HG02623 (cell line): ENCODE results near the gene SPATS2.

Experiments
- ATAC-seq: cut with Tn5 transposase; IDR thresholded peaks from one replicate; pipeline ENCODE4 v1.9.1; 2021; ENCODE audit warnings: moderate library complexity; ENCODE audit not compliant: unreplicated experiment

The SPATS2 gene

DNA sequence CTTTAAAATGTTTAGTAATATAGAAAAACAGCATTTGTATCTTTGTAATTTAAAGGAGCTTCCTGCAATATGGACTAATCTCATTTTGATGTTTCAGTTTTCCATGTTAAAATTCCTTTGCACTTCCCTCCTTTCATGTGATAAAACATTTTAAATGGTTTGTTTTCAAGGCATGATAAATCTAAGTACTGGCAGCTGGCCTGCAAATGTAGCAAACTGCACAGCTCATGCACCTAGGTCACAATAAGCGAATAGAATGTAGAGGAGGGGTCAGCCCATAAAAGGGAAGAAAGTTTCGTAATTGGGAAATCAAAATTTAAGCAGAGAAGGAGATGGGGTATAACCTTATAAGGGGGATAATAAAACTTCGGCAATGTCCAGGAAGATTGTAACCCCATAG is 91.6 kb downstream of the SPATS2 start:
- ATAC-seq = no peak

GRCh38 chr12:49461221-49461620 is 94.0 kb downstream of the SPATS2 start:
- no peak for ATAC-seq

DNA sequence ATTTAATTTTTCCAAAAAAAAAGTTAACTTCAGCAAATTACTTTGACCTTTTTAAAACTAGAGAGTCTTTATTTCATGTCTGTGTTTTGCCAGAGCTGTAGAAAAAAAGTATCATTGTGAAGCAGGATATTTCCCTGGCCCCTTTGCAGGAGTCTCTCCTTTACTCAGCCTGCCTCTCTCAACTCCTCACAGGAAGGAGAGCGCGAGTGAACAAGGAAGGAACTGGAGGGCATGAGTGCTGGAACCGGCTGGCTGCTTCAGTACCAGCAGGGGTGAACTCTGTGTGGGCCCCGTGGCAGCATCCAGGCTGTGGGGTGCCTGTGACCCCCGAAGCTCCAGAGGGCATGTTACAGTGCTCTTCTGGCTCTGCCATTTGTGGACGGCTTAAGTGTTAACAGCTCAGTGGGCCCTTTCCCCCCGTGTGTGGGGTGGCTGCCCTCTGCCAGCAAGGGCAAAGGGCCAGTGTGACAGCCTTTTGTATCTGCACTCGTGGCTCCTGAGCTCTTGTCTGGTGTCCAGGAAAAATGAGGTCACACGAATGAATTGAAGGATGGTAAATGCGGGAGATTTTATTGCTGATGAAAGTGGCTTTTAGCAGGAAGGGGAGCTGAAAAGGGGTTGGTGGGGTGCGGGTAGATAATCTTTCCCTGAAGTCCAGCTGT is 95.0 kb downstream of the SPATS2 start:
- no peak for ATAC-seq

GRCh38 chr12:49465132-49465531 is 97.9 kb downstream of the SPATS2 start:
- ATAC-seq = no peak

DNA sequence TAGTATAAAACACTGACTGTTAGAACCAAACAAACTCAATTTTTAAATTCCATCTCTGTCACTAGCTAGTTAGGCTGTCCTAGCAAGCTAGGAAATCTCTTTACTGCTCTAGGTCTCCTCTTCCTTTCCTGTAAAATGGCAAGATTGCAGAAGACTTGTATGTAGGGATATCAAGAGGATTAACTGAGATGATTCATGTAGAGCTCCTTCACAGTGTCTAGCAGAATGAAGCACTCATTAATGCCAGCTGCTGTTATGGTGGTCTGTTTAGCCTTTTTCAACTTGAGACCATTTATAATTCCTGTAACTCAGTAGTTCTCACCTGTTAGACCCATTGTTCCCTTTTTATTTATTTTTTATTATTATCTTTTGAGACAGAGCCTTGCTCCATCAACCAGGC is 103.7 kb downstream of the SPATS2 start:
- no peak for ATAC-seq

GRCh38 chr12:49471557-49471956 is 104.3 kb downstream of the SPATS2 start:
- ATAC-seq = no peak

DNA sequence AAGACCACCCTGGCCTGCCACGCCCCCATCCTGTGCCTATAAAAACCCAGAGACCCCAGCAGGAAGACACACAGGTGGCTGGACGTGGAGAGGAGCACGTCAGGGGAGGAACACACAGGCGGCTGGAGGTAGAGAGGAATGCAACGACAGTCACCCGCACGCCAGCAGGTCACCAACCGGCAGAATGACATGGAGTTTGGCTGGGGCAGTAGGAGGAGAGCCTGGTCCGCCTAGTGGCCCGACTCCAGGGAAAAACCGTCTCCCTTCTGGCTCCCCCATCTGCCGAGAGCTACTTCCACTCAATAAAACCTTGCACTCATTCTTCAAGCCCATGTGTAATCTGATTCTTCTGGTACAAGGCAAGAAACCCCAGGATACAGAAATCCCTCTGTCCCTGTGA is 108.8 kb downstream of the SPATS2 start:
- no peak for ATAC-seq

GRCh38 chr12:49478949-49479664 is 111.8 kb downstream of the SPATS2 start:
- ATAC-seq = no peak

DNA sequence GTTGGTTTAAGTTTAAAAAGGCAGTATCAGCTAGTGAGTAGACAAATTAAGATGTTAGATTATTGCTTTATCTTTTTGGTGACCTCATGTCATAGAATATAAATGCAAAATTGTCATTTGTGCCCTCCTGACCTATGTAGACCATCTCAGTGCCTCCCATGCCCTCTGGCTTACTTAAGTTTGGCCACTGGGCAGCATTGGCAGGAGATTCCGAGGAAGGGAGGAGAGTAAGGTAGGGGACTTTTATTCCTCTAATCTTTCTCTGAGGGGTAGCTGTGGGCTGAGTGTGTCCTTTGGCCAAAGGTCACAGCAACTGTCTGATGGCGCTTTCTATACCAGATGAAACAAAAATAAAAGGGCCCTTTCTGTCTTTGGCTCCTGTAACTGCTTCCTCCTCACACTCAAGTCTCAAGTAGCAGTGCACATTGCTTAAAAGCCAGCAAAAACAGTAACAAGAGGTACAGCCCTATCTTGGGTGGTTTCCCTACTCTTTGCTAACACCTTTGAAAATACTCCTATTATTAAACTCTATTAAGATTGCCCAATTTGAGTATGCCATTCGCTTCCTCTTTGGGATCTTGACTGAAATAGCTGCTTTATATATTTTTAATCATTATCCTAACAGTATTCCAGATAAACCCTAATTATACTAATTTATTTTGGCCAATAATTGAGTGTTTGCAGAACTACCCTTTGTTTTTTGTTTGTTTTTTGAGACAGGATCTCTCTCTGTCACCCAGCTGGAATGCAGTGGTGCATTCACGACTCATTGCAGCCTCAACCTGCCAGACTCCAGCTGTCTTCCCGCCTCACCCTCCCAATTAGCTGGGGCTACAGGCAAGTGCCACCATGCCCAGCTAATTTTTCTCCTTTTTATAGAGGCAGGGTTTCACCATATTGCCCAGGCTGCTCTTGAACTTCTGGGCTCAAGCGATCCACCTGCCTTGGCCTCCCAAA is 115.1 kb downstream of the SPATS2 start:
- no peak for ATAC-seq

DNA sequence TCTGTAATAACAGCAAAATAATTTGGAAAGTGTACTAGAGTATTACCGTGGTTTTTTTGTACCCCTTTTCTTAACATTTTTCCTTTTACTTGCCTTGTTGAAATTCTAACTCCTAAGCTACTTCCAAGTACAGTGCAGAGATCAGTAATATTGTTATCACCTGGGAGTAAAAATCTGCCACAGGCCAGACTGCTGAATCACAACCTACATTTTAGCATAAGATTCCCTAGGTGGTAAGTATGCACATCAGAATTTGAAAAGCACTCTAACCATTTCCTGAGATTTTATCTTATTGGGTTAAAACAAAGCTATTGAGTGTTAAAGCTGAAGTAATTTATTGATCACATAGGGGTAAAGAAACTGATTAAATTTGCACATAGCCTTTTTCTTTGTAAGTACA is 116.4 kb downstream of the SPATS2 start:
- ATAC-seq = no peak

- no peak for ATAC-seq
These were observed 120.3 kb downstream of the SPATS2 start for GRCh38 chr12:49487605-49488004.

- ATAC-seq = no peak
These were observed 121.9 kb downstream of the SPATS2 start for GRCh38 chr12:49489154-49489553.

GRCh38 chr12:49489720-49490119 is 122.5 kb downstream of the SPATS2 start:
- no peak for ATAC-seq

DNA sequence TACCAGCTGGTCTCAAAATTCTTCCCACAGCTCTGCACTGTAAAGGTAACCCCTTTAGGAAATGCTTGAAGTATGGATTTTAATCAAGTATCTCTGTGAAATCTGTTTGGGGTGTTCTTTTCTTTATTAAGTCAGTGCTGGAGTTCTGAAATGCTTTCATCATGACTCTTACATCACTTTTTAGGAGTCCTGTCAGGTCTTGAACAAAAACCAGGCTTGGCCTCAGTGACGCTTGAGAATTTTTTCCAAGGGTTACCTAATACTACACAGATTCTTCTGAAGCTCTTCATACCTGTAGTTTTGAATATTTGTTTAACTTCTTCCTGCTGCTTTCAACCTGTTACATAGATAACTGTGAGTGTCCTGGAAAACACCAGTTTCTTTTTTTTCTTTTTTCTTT is 124.6 kb downstream of the SPATS2 start:
- ATAC-seq = no peak

GRCh38 chr12:49493900-49494299 is 126.6 kb downstream of the SPATS2 start:
- ATAC-seq = no peak

- no peak for ATAC-seq
These were observed 129.4 kb downstream of the SPATS2 start for GRCh38 chr12:49496417-49497360.

- ATAC-seq = no peak
These were observed 134.6 kb downstream of the SPATS2 start for GRCh38 chr12:49501895-49502294.

- no peak for ATAC-seq
These were observed 135.3 kb downstream of the SPATS2 start for GRCh38 chr12:49502590-49502989.

GRCh38 chr12:49503674-49504180 is 136.5 kb downstream of the SPATS2 start:
- ATAC-seq = no peak

DNA sequence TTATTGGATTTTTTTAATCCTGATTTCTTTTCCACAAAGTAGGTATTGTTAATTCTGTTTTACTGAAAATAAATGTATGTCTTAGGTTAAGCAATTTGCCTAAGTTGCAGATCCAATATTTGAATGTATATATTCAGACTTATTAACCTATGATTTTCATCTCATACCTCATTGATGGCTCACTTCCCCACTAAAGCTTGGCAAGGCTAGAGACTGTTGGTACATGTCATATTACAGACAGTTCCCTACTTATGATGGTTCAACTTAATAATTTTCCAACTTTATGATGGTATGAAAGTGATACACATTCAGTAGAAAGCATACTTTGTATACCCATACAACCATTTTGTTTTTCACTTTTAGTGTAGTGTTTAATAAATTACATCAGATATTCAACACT is 138.4 kb downstream of the SPATS2 start:
- ATAC-seq = no peak
